Endodermal cell (in vitro differentiated cells): ENCODE measurements around the gene SHTN1. TPM values are rescaled to one million over a fixed set of nuclear protein-coding genes. Genes with fewer than 3 reads are reported as not detected.

Experiments
- DNase-seq: peaks from one replicate; pipeline ENCODE4 v3.0.0-alpha.2; 2017
- H3K27ac ChIP-seq: 2 replicates; pipeline ENCODE4 v1.5.1; 2013; ENCODE audit warnings: mild to moderate bottlenecking, low read depth, low read length, moderate library complexity
- H3K27me3 ChIP-seq: 2 replicates; pipeline ENCODE4 v1.6.1; 2013; ENCODE audit warnings: mild to moderate bottlenecking, low read length, moderate library complexity; ENCODE audit not compliant: insufficient read depth, control insufficient read depth, poor library complexity, severe bottlenecking
- H3K36me3 ChIP-seq: 2 replicates; pipeline ENCODE4 v1.7.0; 2013; ENCODE audit warnings: mild to moderate bottlenecking, low read length, moderate library complexity; ENCODE audit not compliant: control insufficient read depth, insufficient read depth
- H3K4me1 ChIP-seq: one replicate; pipeline ENCODE4 v1.7.0; 2013; ENCODE audit warnings: low read length; ENCODE audit not compliant: control insufficient read depth, insufficient read depth
- H3K4me3 ChIP-seq: 2 replicates; pipeline ENCODE4 v1.5.1; 2013; ENCODE audit warnings: mild to moderate bottlenecking, low read length, moderate library complexity
- H3K9ac ChIP-seq: 2 replicates; pipeline ENCODE4 v1.6.1; 2013; ENCODE audit warnings: mild to moderate bottlenecking, low read length, moderate library complexity; ENCODE audit not compliant: poor library complexity, severe bottlenecking; ENCODE audit errors: extremely low read depth
- H3K9me3 ChIP-seq: 2 replicates; pipeline ENCODE4 v1.6.1; 2013; ENCODE audit warnings: mild to moderate bottlenecking, low read length, moderate library complexity; ENCODE audit not compliant: control insufficient read depth
- H3K27ac Mint-ChIP-seq: 2 replicates; pipeline ENCODE4 v1.8.0; 2020; ENCODE audit warnings: mixed read lengths
- H3K27me3 Mint-ChIP-seq: 2 replicates; pipeline ENCODE4 v1.8.0; 2021; ENCODE audit warnings: mild to moderate bottlenecking, mixed read lengths; ENCODE audit not compliant: insufficient read depth
- H3K36me3 Mint-ChIP-seq: 2 replicates; pipeline ENCODE4 v1.8.0; 2020; ENCODE audit warnings: low read depth, mixed read lengths
- H3K4me1 Mint-ChIP-seq: 2 replicates; pipeline ENCODE4 v1.8.0; 2020; ENCODE audit warnings: mixed read lengths
- H3K4me3 Mint-ChIP-seq: 2 replicates; pipeline ENCODE4 v1.8.0; 2020; ENCODE audit warnings: mild to moderate bottlenecking, moderate library complexity, mixed read lengths
- H3K9me3 Mint-ChIP-seq: 2 replicates; pipeline ENCODE4 v1.8.0; 2020; ENCODE audit warnings: mild to moderate bottlenecking, mixed read lengths
- CTCF ChIP-seq: fragments of 200-600 bp; sonication (generic); conservative IDR thresholded peaks from 2 replicates; pipeline ENCODE4 v1.5.0; 2021; ENCODE audit warnings: antibody characterized with exemption, mild to moderate bottlenecking
- WGBS, 2 experiments: methylation state at CpG; one replicate each; pipeline versions ENCODE4 v1.1.5 to v1.1.7; 2013; ENCODE audit warnings: missing lambda C conversion rate in 2 of 2, mixed read lengths in 1 of 2; ENCODE audit not compliant: insufficient coverage in 1 of 2, insufficient read length in 1 of 2; 5-methylcytosine and 5-hydroxymethylcytosine counted together
- total RNA-seq, 2 donors: library from RNA; stranded (reverse); fragmentation: NEBNext Ultra II Directional in 1 of 2; extraction: Animal tissue kit (Norgen Biotek cat#: 25700) in 1 of 2; gene quantifications; 2 replicates in 1 of 2; 3 replicates in 1 of 2; pipeline ENCODE4 v1.2.1, GENCODE V29; 2021

SHTN1 gene
- total RNA-seq, 2 donors from 2014 or later = 39.4 to 59.5 TPM

DNA sequence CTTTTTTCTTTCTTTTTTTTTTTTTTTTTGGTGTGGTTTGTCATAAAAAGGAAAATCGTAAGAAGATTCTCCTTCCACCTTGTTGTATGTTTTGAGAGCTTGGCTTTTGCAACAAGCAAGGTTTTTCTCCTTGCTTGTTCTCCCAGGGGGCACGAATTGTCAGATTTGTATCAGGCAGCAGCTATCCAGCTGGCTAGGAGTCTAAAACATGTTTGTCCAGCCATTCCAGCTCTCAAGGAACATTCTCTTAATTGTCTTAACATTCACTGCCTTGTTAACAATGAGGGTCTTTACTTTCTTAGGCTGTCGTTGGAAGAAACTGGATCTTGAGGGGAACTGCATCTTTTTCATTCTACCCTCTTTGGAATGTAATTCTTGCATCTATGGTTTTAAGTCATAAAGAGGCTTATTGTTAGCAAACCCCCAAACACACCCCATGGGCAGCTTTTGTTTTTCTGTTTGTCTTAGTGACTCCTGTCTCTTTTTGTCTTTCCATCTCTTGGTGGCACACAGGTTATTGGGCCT, 14.6 kb downstream of the SHTN1 start:
- Histone ChIP-seq H3K4me3 (no peak overlapping the region), H3K9me3 (no peaks in the 10 kb centered on the region), H3K27ac (no peak overlapping the region), H3K9ac (no peak overlapping the region), H3K36me3 (no peaks in the 10 kb centered on the region), H3K4me1 (peaks cover 6% of the 10 kb centered on the region), H3K27me3 (no peaks in the 10 kb centered on the region)
- H3K36me3 Mint-ChIP-seq = peaks cover 11% of the 10 kb centered on the region
- no peaks in the 10 kb centered on the region for H3K9me3 Mint-ChIP-seq
- no peak for TF ChIP-seq CTCF
- H3K4me1 Mint-ChIP-seq = peaks cover 39% of the 10 kb centered on the region
- H3K4me3 Mint-ChIP-seq = no peak overlapping the region
- no peak for DNase-seq
- whole genome bisulfite sequencing, 2 experiments = 70 to 94% methylated on average over 2 to 3 of the region's 3 CpGs
- no peak overlapping the region for H3K27ac Mint-ChIP-seq
- H3K27me3 Mint-ChIP-seq = peaks cover 7% of the 10 kb centered on the region

DNA sequence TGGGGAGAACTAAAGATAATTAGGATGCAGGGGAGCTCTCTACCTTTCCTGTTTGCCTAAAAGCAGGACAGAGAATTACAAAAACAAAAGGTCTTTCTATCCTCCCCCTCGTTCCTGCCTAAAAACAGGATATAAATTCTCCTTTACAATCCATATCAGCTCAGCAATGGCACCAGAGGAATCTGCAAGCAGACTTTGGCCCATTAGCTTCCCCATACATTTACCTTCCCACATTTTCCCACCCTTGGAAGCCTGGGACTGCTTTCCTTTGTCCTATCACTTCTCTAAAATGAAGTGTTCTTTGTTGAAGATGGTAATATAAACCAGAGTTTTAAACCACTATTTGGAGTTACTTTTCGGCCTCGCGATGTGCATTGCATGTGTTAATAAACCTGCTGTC, 15.5 kb downstream of the SHTN1 start:
- Histone ChIP-seq H3K9ac (no peak overlapping the region), H3K27ac (no peak overlapping the region), H3K9me3 (no peaks in the 10 kb centered on the region), H3K4me3 (no peak overlapping the region), H3K36me3 (no peaks in the 10 kb centered on the region), H3K27me3 (no peaks in the 10 kb centered on the region), H3K4me1 (peaks cover 6% of the 10 kb centered on the region)
- peaks cover 7% of the 10 kb centered on the region for H3K27me3 Mint-ChIP-seq
- peaks cover 11% of the 10 kb centered on the region for H3K36me3 Mint-ChIP-seq
- no peak for TF ChIP-seq CTCF
- peak overlapping the region; percentile 60 for H3K27ac Mint-ChIP-seq
- H3K4me3 Mint-ChIP-seq = no peak overlapping the region
- peak; percentile 49 for DNase-seq
- H3K9me3 Mint-ChIP-seq = no peaks in the 10 kb centered on the region
- WGBS, 2 experiments = 74 to 78% methylated on average over 3 to 4 of the region's 4 CpGs
- H3K4me1 Mint-ChIP-seq = peaks cover 48% of the 10 kb centered on the region

DNA sequence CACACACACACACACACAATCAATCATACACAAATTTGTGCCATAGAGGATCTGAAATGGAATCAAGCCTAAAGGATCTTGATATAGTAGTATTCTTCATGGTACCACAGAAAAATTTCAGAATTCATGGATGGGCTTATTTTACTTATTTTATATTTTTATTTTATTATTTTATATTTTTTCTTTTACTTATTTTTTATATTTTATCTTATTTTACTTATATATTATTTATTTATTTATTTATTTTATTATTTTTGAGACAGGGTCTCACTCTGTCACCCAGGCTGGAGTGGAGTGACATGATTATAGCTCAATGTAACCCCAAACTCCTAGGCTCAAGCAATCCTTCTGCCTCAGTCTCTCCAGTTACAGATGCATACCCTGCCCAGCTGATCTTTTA, 16.7 kb downstream of the SHTN1 start:
- no peaks in the 10 kb centered on the region for H3K9me3 Mint-ChIP-seq
- no peak overlapping the region for H3K27ac Mint-ChIP-seq
- H3K9ac ChIP-seq = no peak overlapping the region
- H3K9me3 ChIP-seq = no peaks in the 10 kb centered on the region
- no peak overlapping the region for H3K27ac ChIP-seq
- peaks cover 50% of the 10 kb centered on the region for H3K4me1 Mint-ChIP-seq
- H3K27me3 Mint-ChIP-seq = peaks cover 7% of the 10 kb centered on the region
- TF ChIP-seq CTCF = no peak
- peaks cover 11% of the 10 kb centered on the region for H3K36me3 Mint-ChIP-seq
- H3K27me3 ChIP-seq = no peaks in the 10 kb centered on the region
- DNase-seq = no peak
- H3K4me1 ChIP-seq = peaks cover 6% of the 10 kb centered on the region
- no peak overlapping the region for H3K4me3 ChIP-seq
- H3K36me3 ChIP-seq = no peaks in the 10 kb centered on the region
- no peak overlapping the region for H3K4me3 Mint-ChIP-seq
